AG10803 (cell line): ENCODE results near the gene SFXN2.

ENCODE experiments used
- DNase-seq: peaks from one replicate; pipeline ENCODE4 v3.0.0; 2010; ENCODE audit warnings: low read depth
- H3K4me3 ChIP-seq: 2 replicates; pipeline ENCODE4 v1.5.1; 2011; ENCODE audit warnings: mild to moderate bottlenecking, low read length, control low read depth
- CTCF ChIP-seq: conservative IDR thresholded peaks from 2 replicates; pipeline ENCODE4 v1.5.1; 2011; ENCODE audit warnings: mild to moderate bottlenecking, low read length, control low read depth, inconsistent platforms

The SFXN2 gene

GRCh38 chr10:102676534-102677315, 37.7 kb upstream of the SFXN2 start:
- DNase-seq, result no peak
- TF ChIP-seq CTCF, result no peak
- H3K4me3 ChIP-seq, result peak overlapping the region; percentile 31; the same call in 1 of the 2 replicates

- DNase-seq, result no peak
- TF ChIP-seq CTCF, result no peak
- no peak overlapping the region for H3K4me3 ChIP-seq
Observed at GRCh38 chr10:102677331-102678067, 36.9 kb upstream of the SFXN2 start.

- no peak overlapping the region for H3K4me3 ChIP-seq
- TF ChIP-seq CTCF, result no peak
- no peak for DNase-seq
Observed at GRCh38 chr10:102678068-102678400, 36.4 kb upstream of the SFXN2 start.

GRCh38 chr10:102678842-102679289, 35.6 kb upstream of the SFXN2 start:
- no peak overlapping the region for H3K4me3 ChIP-seq
- peak; percentile 39 for DNase-seq
- peak; percentile 65 for TF ChIP-seq CTCF

- H3K4me3 ChIP-seq, result no peak overlapping the region
- DNase-seq, result no peak
- TF ChIP-seq CTCF, result no peak
Observed at GRCh38 chr10:102679596-102679995, 34.8 kb upstream of the SFXN2 start.

- no peak for DNase-seq
- no peak overlapping the region for H3K4me3 ChIP-seq
- no peak for TF ChIP-seq CTCF
Observed at GRCh38 chr10:102681696-102682095, 32.7 kb upstream of the SFXN2 start.

GRCh38 chr10:102682416-102682815, 32.0 kb upstream of the SFXN2 start:
- no peak for DNase-seq
- no peak overlapping the region for H3K4me3 ChIP-seq
- no peak for TF ChIP-seq CTCF
